ENCODE measurements around the gene MACROH2A2. TPM values are rescaled to one million over a fixed set of nuclear protein-coding genes. Genes with fewer than 3 reads are reported as not detected.

MACROH2A2 gene
- total RNA-seq, 1 experiment from 2014 or later: not detected

Other genes with a start within 250 kb of the MACROH2A2 start
- gene AIFM2, start 80.0 kb downstream of the MACROH2A2 start, total RNA-seq (2014; rRNA removed; shearing (Covaris generic); ENCODE audit: low replicate concordance): 5.7 and 8.9 TPM in 2 replicates
- 23.6 and 38.2 TPM in 2 replicates for gene TYSND1, start 93.9 kb downstream of the MACROH2A2 start, total RNA-seq (2014; rRNA removed; shearing (Covaris generic); ENCODE audit: low replicate concordance)
- gene SAR1A, start 117.7 kb downstream of the MACROH2A2 start, total RNA-seq (2014; rRNA removed; shearing (Covaris generic); ENCODE audit: low replicate concordance): 49.6 and 78.9 TPM in 2 replicates
- 375 and 560 TPM in 2 replicates for gene PPA1, start 180.6 kb downstream of the MACROH2A2 start, total RNA-seq (2014; rRNA removed; shearing (Covaris generic); ENCODE audit: low replicate concordance)
- not detected in 2 replicates for gene NPFFR1, start 231.2 kb downstream of the MACROH2A2 start, total RNA-seq (2014; rRNA removed; shearing (Covaris generic); ENCODE audit: low replicate concordance)

All from Karpas-422 (cell line).